GM12891 (cell line): Measurements from ENCODE around the gene L3MBTL3.

ENCODE experiments used
- DNase-seq: peaks from one replicate; pipeline ENCODE4 v3.0.0; 2011; ENCODE audit warnings: low spot score; ENCODE audit not compliant: insufficient read length
- FAIRE-seq: peaks from 2 replicates; lab custom pipeline; 2011; peaks lifted over from hg19 to GRCh38; lab: Jason Lieb, UNC
- PAX5 ChIP-seq: IDR thresholded peaks from 2 replicates; pipeline ENCODE4 v1.6.1; 2011; ENCODE audit warnings: low read length, moderate library complexity, mild to moderate bottlenecking; ENCODE audit not compliant: insufficient read depth, severe bottlenecking
- POLR2A ChIP-seq: IDR thresholded peaks from 2 replicates; pipeline ENCODE4 v1.6.1; 2011; ENCODE audit warnings: low read depth, low read length, control low read depth
- POLR2AphosphoS5 ChIP-seq: IDR thresholded peaks from 2 replicates; pipeline ENCODE4 v1.6.1; 2011; ENCODE audit warnings: low read depth, low read length, control low read depth
- POU2F2 ChIP-seq: IDR thresholded peaks from 2 replicates; pipeline ENCODE4 v1.6.1; 2011; ENCODE audit warnings: low read depth, mild to moderate bottlenecking, control low read depth, low read length, moderate library complexity
- SPI1 ChIP-seq: IDR thresholded peaks from 2 replicates; pipeline ENCODE4 v1.6.1; 2011; ENCODE audit warnings: low read depth, low read length, control low read depth
- TAF1 ChIP-seq: IDR thresholded peaks from 2 replicates; pipeline ENCODE4 v1.6.1; 2011; ENCODE audit warnings: low read depth, low read length, control low read depth

Gene L3MBTL3

GRCh38 chr6:130189531-130190397 lies 171.4 kb downstream of the L3MBTL3 start:
- TF ChIP-seq POLR2AphosphoS5, result no peak
- no peak for TF ChIP-seq POLR2A
- TF ChIP-seq PAX5, result no peak
- no peak for TF ChIP-seq POU2F2
- no peak for TF ChIP-seq TAF1
- no peak for TF ChIP-seq SPI1

More at GRCh38 chr6:130189531-130190397, 171.4 kb downstream of the L3MBTL3 start:
- DNase-seq (no peak), FAIRE-seq (no peak)
